ENCODE measurements around the gene ARHGAP45.

The ARHGAP45 gene

DNA sequence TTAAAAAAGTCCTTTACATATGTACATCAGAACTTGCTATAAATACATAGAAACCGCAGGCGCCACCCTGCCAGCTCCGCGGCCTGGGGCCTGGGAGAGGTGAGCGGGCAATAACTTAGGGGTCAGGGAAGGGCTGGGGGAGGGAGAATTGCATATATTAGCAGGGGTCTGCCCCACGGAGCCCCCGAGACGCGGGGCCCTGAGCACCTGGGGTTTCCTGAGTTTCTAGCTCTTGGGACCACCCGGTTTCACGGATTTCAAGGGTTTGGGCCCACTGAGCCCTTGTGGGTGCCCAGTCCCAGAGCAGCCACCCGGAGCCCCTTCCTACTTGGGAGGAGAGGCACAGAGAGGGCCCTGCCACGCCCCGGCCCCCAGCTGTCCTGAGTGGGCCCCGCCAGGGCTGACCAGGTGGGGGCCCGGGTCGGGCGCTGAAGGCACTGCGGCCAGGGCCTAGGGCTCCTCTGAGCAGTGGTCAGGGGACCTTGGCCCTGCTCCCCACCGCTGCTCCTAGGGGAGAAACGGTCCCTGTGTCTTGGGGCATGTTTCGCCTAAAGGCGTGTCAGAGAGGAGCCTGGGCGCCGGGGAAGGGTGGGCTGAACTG, 40.8 kb downstream of the ARHGAP45 start:
- Histone ChIP-seq H3K36me3 (ENCODE audit: insufficient read depth, low read length) (peaks cover 14% of the 10 kb centered on the region; the same call in 1 of the 2 replicates), H3K4me2 (ENCODE audit: low read length) (no peak overlapping the region), H3K27ac (ENCODE audit: low read depth, low read length, poor library complexity, severe bottlenecking) (no peak overlapping the region), H3K9me2 (ENCODE audit: low read depth, low read length) (no peaks in the 10 kb centered on the region), H3K9ac (ENCODE audit: low read length) (no peak overlapping the region), H4K20me1 (ENCODE audit: insufficient read depth, low read length) (no peaks in the 10 kb centered on the region), H2AFZ (ENCODE audit: low read length) (no peak overlapping the region), H3K4me1 (ENCODE audit: insufficient read depth, low read length, severe bottlenecking) (peaks cover 29% of the 10 kb centered on the region), H3F3A (ENCODE audit: insufficient read depth, low read length) (no peaks in the 10 kb centered on the region), H3K4me3 (ENCODE audit: low read depth, low read length, poor library complexity, severe bottlenecking) (no peak overlapping the region), H3K27me3 (ENCODE audit: insufficient read depth, low read length) (no peaks in the 10 kb centered on the region), H3K9me3 (ENCODE audit: low read length) (no peaks in the 10 kb centered on the region), H3K79me2 (ENCODE audit: insufficient read depth, low read length) (no peaks in the 10 kb centered on the region)
- no peak for TF ChIP-seq EZH2 (IDR thresholded peaks at IDR 0.05; ENCODE audit: borderline replicate concordance, low read length)
- TF ChIP-seq, protein P1, sequence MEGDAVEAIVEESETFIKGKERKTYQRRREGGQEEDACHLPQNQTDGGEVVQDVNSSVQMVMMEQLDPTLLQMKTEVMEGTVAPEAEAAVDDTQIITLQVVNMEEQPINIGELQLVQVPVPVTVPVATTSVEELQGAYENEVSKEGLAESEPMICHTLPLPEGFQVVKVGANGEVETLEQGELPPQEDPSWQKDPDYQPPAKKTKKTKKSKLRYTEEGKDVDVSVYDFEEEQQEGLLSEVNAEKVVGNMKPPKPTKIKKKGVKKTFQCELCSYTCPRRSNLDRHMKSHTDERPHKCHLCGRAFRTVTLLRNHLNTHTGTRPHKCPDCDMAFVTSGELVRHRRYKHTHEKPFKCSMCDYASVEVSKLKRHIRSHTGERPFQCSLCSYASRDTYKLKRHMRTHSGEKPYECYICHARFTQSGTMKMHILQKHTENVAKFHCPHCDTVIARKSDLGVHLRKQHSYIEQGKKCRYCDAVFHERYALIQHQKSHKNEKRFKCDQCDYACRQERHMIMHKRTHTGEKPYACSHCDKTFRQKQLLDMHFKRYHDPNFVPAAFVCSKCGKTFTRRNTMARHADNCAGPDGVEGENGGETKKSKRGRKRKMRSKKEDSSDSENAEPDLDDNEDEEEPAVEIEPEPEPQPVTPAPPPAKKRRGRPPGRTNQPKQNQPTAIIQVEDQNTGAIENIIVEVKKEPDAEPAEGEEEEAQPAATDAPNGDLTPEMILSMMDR (IDR thresholded peaks at IDR 0.05; ENCODE audit: low read length), result no peak

DNA sequence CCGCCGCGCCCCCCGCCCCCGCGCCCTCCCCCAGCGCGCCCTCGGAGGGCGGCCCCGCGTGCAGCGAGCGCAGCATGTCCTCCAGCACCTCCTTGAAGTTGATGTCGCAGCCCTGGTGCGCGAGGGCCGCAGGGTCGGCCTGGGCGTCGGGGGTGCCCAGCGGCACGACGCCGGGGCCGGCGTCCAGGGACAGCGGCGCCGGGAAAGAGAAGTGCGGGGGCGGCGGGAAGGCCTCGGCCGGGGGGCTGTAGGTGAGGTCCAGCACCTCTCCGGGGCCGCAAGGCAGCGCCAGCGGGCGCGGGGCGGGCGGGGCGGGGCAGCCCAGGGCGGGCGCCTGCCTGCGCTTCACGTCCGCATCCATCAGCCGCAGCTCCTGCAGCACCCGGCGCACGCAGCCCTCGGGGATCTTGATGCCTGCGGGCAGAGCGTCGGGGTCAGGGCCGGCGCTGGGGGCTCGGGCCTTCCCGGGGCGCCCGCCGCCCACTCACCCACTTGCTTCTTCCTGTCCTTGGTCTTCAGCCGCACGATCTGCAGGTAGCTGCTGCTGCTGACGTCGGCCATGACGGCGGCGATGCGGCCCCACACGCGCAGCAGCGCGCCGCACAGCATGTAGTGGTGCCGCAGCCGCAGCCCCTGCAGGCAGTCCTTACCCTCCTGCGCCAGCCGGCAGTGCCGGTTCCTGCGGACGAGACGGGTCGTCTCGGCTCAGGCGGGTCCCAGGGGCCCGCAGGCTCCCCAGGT, 41.5 kb downstream of the ARHGAP45 start:
- H3K36me3 ChIP-seq (ENCODE audit: insufficient read depth, low read length), result peaks cover 14% of the 10 kb centered on the region; the same call in 1 of the 2 replicates
- no peak overlapping the region for H3K9ac ChIP-seq (ENCODE audit: low read length)
- no peaks in the 10 kb centered on the region for H3K9me2 ChIP-seq (ENCODE audit: low read depth, low read length)
- H3K4me1 ChIP-seq (ENCODE audit: insufficient read depth, low read length, severe bottlenecking), result peaks cover 24% of the 10 kb centered on the region
- TF ChIP-seq, protein P1 (IDR thresholded peaks at IDR 0.05; ENCODE audit: low read length), result no peak
- no peak for TF ChIP-seq EZH2 (IDR thresholded peaks at IDR 0.05; ENCODE audit: borderline replicate concordance, low read length)
- no peaks in the 10 kb centered on the region for H3K9me3 ChIP-seq (ENCODE audit: low read length)
- no peak overlapping the region for H3K4me2 ChIP-seq (ENCODE audit: low read length)
- no peaks in the 10 kb centered on the region for H3K27me3 ChIP-seq (ENCODE audit: insufficient read depth, low read length)
- no peak overlapping the region for H2AFZ ChIP-seq (ENCODE audit: low read length)
- H3K4me3 ChIP-seq (ENCODE audit: low read depth, low read length, poor library complexity, severe bottlenecking), result no peak overlapping the region
- H3K79me2 ChIP-seq (ENCODE audit: insufficient read depth, low read length), result no peaks in the 10 kb centered on the region
- no peak overlapping the region for H3K27ac ChIP-seq (ENCODE audit: low read depth, low read length, poor library complexity, severe bottlenecking)
- no peaks in the 10 kb centered on the region for H3F3A ChIP-seq (ENCODE audit: insufficient read depth, low read length)
- no peaks in the 10 kb centered on the region for H4K20me1 ChIP-seq (ENCODE audit: insufficient read depth, low read length)

DNA sequence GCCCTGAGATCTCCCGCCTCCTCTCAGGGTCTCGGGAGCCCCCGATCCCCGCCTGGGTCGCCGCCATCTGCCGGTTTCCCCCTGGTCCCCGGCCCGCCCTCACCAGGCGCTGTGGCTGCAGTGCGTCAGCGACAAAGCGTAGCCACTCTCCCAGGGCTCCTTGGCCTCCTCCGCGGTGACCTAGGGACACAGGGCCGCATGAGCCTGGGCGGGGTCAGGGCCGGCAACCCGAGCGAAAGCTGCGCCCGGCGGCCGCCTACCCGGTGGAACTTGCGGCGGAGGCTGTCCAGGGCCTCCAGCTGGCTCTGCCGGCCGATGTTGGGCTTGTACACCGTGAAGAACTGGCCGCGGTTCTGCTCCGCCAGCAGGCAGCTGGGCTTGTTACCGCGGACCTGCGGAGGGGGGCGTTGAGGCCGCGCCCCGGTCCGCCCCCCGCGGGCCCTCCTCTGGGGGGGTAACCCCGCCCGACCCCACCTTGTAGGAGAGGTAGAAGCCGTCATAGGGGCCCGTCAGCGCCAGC, 42.1 kb downstream of the ARHGAP45 start:
- no peaks in the 10 kb centered on the region for H3K27me3 ChIP-seq (ENCODE audit: insufficient read depth, low read length)
- H3F3A ChIP-seq (ENCODE audit: insufficient read depth, low read length), result no peaks in the 10 kb centered on the region
- H3K4me2 ChIP-seq (ENCODE audit: low read length), result no peak overlapping the region
- H3K79me2 ChIP-seq (ENCODE audit: insufficient read depth, low read length), result no peaks in the 10 kb centered on the region
- H3K9ac ChIP-seq (ENCODE audit: low read length), result no peak overlapping the region
- H2AFZ ChIP-seq (ENCODE audit: low read length), result no peak overlapping the region
- TF ChIP-seq, protein P1 (IDR thresholded peaks at IDR 0.05; ENCODE audit: low read length), result no peak
- TF ChIP-seq EZH2 (IDR thresholded peaks at IDR 0.05; ENCODE audit: borderline replicate concordance, low read length), result no peak
- no peaks in the 10 kb centered on the region for H3K9me2 ChIP-seq (ENCODE audit: low read depth, low read length)
- peaks cover 25% of the 10 kb centered on the region for H3K4me1 ChIP-seq (ENCODE audit: insufficient read depth, low read length, severe bottlenecking)
- no peak overlapping the region for H3K4me3 ChIP-seq (ENCODE audit: low read depth, low read length, poor library complexity, severe bottlenecking)
- H4K20me1 ChIP-seq (ENCODE audit: insufficient read depth, low read length), result no peaks in the 10 kb centered on the region
- H3K27ac ChIP-seq (ENCODE audit: low read depth, low read length, poor library complexity, severe bottlenecking), result no peak overlapping the region
- H3K9me3 ChIP-seq (ENCODE audit: low read length), result no peaks in the 10 kb centered on the region
- peaks cover 14% of the 10 kb centered on the region; the same call in 1 of the 2 replicates for H3K36me3 ChIP-seq (ENCODE audit: insufficient read depth, low read length)

All from OCI-LY1 (cell line).